ENCODE data around the gene TPO. TPM values are rescaled to one million over a fixed set of nuclear protein-coding genes. Genes with fewer than 3 reads are reported as not detected.
A peak's percentile ranks its signal among the peaks of the same experiment; 100 is the strongest.

The TPO gene
- total RNA-seq, 1 experiment from 2014 or later = not detected

GRCh38 chr2:1517786-1518185 lies 104.5 kb downstream of the TPO start:
- no peak overlapping the region for H3K18ac ChIP-seq (ENCODE audit: insufficient read length, low read depth, low read length)
- no peaks in the 10 kb centered on the region for H3K27me3 ChIP-seq (ENCODE audit: insufficient read depth, low read length)
- no peak overlapping the region for H3K56ac ChIP-seq (ENCODE audit: insufficient read length, low read depth, low read length)
- H3K9me3 ChIP-seq (ENCODE audit: control insufficient read depth, low read depth, low read length) = no peaks in the 10 kb centered on the region
- no peak overlapping the region for H2BK5ac ChIP-seq (ENCODE audit: insufficient read length, low read length)
- Mint-ChIP-seq H3K4me1 (0 out of 4 replicates have a peak, but pooled peaks cover 0 to 2% of the 10 kb centered on the region in 2 experiments), H3K36me3 (ENCODE audit: insufficient read depth in 1 of 3, low read depth in 3 of 3) (no peaks in the 10 kb centered on the region), H3K4me3 (no peak overlapping the region), H3K27ac (peak overlapping the region in 1 of 3 experiments; percentile 86; a peak in 1 of 7 replicates), H3K27me3 (ENCODE audit: low read depth) (no peaks in the 10 kb centered on the region), H3K9me3 (no peaks in the 10 kb centered on the region; a peak in 1 of 5 replicates)
- no peak for DNase-seq
- no peak overlapping the region for H2BK20ac ChIP-seq (ENCODE audit: low read depth, low read length, poor library complexity, severe bottlenecking)
- H3K79me2 ChIP-seq (ENCODE audit: insufficient read depth, low read length) = no peaks in the 10 kb centered on the region
- H3T11ph ChIP-seq (ENCODE audit: low read length) = no peak overlapping the region
- no peak overlapping the region for H2BK120ac ChIP-seq (ENCODE audit: low read depth, low read length, poor library complexity, severe bottlenecking)
- H4K5ac ChIP-seq (ENCODE audit: insufficient read length, low read depth, low read length) = no peak overlapping the region
- no peaks in the 10 kb centered on the region for H3K23me2 ChIP-seq (ENCODE audit: insufficient read length, low read depth, low read length, poor library complexity, severe bottlenecking)
- H4K91ac ChIP-seq (ENCODE audit: insufficient read length, low read depth, low read length) = no peak overlapping the region
- H3K14ac ChIP-seq (ENCODE audit: insufficient read depth, low read length) = no peak overlapping the region
- no peak overlapping the region for H3K9ac ChIP-seq (ENCODE audit: extremely low read depth, insufficient read length, low read length)
- no peak overlapping the region for H3K4ac ChIP-seq (ENCODE audit: low read depth, low read length)
- H3K4me2 ChIP-seq (ENCODE audit: insufficient read depth, insufficient read length, low read length) = no peak overlapping the region
- H3K4me1 ChIP-seq (ENCODE audit: insufficient read depth, low read length) = no peaks in the 10 kb centered on the region
- TF ChIP-seq CTCF (conservative IDR thresholded peaks at IDR 0.05) = no peak
- H3K23ac ChIP-seq (ENCODE audit: insufficient read length, low read depth, low read length) = no peak overlapping the region
- no peak overlapping the region for H2AK5ac ChIP-seq (ENCODE audit: insufficient read length, low read length)
- H2BK15ac ChIP-seq (ENCODE audit: low read depth, low read length) = no peak overlapping the region
- H3K27ac ChIP-seq (ENCODE audit: insufficient read length, low read depth, low read length) = no peak overlapping the region
- H2BK12ac ChIP-seq (ENCODE audit: insufficient read length, low read depth, low read length) = no peak overlapping the region
- no peaks in the 10 kb centered on the region for H3K79me1 ChIP-seq (ENCODE audit: insufficient read depth, low read depth, low read length, poor library complexity, severe bottlenecking)
- H4K20me1 ChIP-seq (ENCODE audit: control insufficient read depth, insufficient read depth, insufficient read length) = no peaks in the 10 kb centered on the region
- H2AFZ ChIP-seq (ENCODE audit: low read length) = no peak overlapping the region
- no CpG with 5 or more reads among the region's 5 CpGs for WGBS (ENCODE audit: extremely low coverage, insufficient read length, low lambda C conversion rate)
- H4K8ac ChIP-seq (replicated peaks; ENCODE audit: insufficient read length, low read depth, low read length) = no peak overlapping the region

All from H9 (cell line).